IMR-90 (cell line): ENCODE results near the gene CCDC12. TPM values are rescaled to one million over a fixed set of nuclear protein-coding genes. Genes with fewer than 3 reads are reported as not detected.

Source experiments
- ATAC-seq: fragments of 200-7000 bp; cut with Tn5 transposase; 2 replicates; pipeline ENCODE4 v1.9.1; 2020; ENCODE audit warnings: low read depth, mild to moderate bottlenecking, moderate library complexity
- BruUV-seq: library from RNA; stranded (reverse); fragments of 400-500 nt; replicated peaks from 2 replicates; lab custom pipeline; 2021; lab: Mats Ljungman, UMichigan
- CTCF ChIA-PET: fragments of 300-600 bp; formaldehyde crosslinking; extraction: SDS; loops from one replicate; lab custom pipeline; 2021; ENCODE audit warnings: antibody characterized with exemption; lab: Yijun Ruan, JAX
- POLR2A ChIA-PET: fragments of 300-600 bp; sonication (Branson Sonifier 250); formaldehyde crosslinking; loops from one replicate; lab custom pipeline; 2022; ENCODE audit warnings: antibody characterized with exemption; ENCODE audit not compliant: unreplicated experiment; lab: Charles Lee
- DNase-seq: peaks from one replicate; pipeline ENCODE4 v3.0.0; 2013
- H2AFZ ChIP-seq: replicated peaks from 2 replicates; pipeline ENCODE3; 2013; ENCODE audit warnings: low read length, mild to moderate bottlenecking; ENCODE audit not compliant: poor library complexity
- H2AK5ac ChIP-seq: 2 replicates; pipeline ENCODE4 v1.6.1; 2013; ENCODE audit warnings: low read depth, low read length, inconsistent platforms
- H2AK9ac ChIP-seq: replicated peaks from 2 replicates; pipeline ENCODE3; 2013; ENCODE audit warnings: mild to moderate bottlenecking, low read depth, low read length, moderate library complexity; ENCODE audit not compliant: poor library complexity
- H2BK120ac ChIP-seq: 2 replicates; pipeline ENCODE4 v1.6.1; 2013; ENCODE audit warnings: low read depth, low read length, inconsistent platforms
- H2BK15ac ChIP-seq: 3 replicates; pipeline ENCODE4 v1.6.1; 2013; ENCODE audit warnings: low read depth, low read length, inconsistent platforms
- H2BK20ac ChIP-seq: 2 replicates; pipeline ENCODE4 v1.6.1; 2013; ENCODE audit warnings: low read depth, mild to moderate bottlenecking, inconsistent platforms, low read length, moderate library complexity
- H2BK5ac ChIP-seq: 2 replicates; pipeline ENCODE4 v1.6.1; 2013; ENCODE audit warnings: mild to moderate bottlenecking, low read depth, low read length, inconsistent platforms; ENCODE audit not compliant: poor library complexity, severe bottlenecking
- H3K14ac ChIP-seq: replicated peaks from 2 replicates; pipeline ENCODE4 v1.6.1; 2013; ENCODE audit warnings: low read depth, low read length, inconsistent platforms
- H3K18ac ChIP-seq: 2 replicates; pipeline ENCODE4 v1.6.1; 2013; ENCODE audit warnings: low read depth, low read length, control low read depth
- H3K23ac ChIP-seq: 2 replicates; pipeline ENCODE4 v1.6.1; 2013; ENCODE audit warnings: low read depth, low read length, inconsistent platforms
- H3K27ac ChIP-seq: 2 replicates; pipeline ENCODE4 v1.5.1; 2013; ENCODE audit warnings: mild to moderate bottlenecking, control low read depth, low read length; ENCODE audit not compliant: insufficient read depth
- H3K27me3 ChIP-seq: 2 replicates; pipeline ENCODE4 v1.6.1; 2013; ENCODE audit warnings: low read length; ENCODE audit not compliant: control insufficient read depth, insufficient read depth
- H3K36me3 ChIP-seq: 2 replicates; pipeline ENCODE4 v1.6.1; 2013; ENCODE audit warnings: low read length, mixed read lengths; ENCODE audit not compliant: control insufficient read depth, insufficient read depth
- H3K4ac ChIP-seq: 2 replicates; pipeline ENCODE4 v1.6.1; 2013; ENCODE audit warnings: low read depth, low read length, inconsistent platforms
- H3K4me1 ChIP-seq: 2 replicates; pipeline ENCODE4 v1.6.1; 2013; ENCODE audit warnings: low read length, mixed read lengths; ENCODE audit not compliant: control insufficient read depth, insufficient read depth
- H3K4me2 ChIP-seq: 2 replicates; pipeline ENCODE4 v1.6.1; 2013; ENCODE audit warnings: low read depth, mild to moderate bottlenecking, control low read depth, low read length, moderate library complexity
- H3K4me3 ChIP-seq: 2 replicates; pipeline ENCODE4 v1.5.1; 2013; ENCODE audit warnings: low read depth, mild to moderate bottlenecking, control low read depth, low read length, moderate library complexity; ENCODE audit not compliant: insufficient read depth
- H3K56ac ChIP-seq: 2 replicates; pipeline ENCODE4 v1.6.1; 2013; ENCODE audit warnings: low read length, inconsistent platforms; ENCODE audit not compliant: insufficient read depth; ENCODE audit errors: extremely low read depth
- H3K79me1 ChIP-seq, 2 experiments: 2 replicates each; pipeline ENCODE4 v1.6.1; 2013; ENCODE audit warnings: low read length in 2 of 2, inconsistent platforms in 1 of 2, low read depth in 1 of 2
- H3K9ac ChIP-seq: 2 replicates; pipeline ENCODE4 v1.6.1; 2013; ENCODE audit warnings: low read depth, low read length, control low read depth
- H3K9me1 ChIP-seq: 2 replicates; pipeline ENCODE4 v1.6.1; 2013; ENCODE audit warnings: low read length, inconsistent platforms; ENCODE audit not compliant: insufficient read depth
- H3K9me3 ChIP-seq: 2 replicates; pipeline ENCODE4 v1.6.1; 2013; ENCODE audit warnings: low read length; ENCODE audit not compliant: control insufficient read depth, insufficient read depth
- H4K20me1 ChIP-seq: 2 replicates; pipeline ENCODE4 v1.6.1; 2013; ENCODE audit warnings: low read length, inconsistent platforms; ENCODE audit not compliant: insufficient read depth
- H4K5ac ChIP-seq: 2 replicates; pipeline ENCODE4 v1.6.1; 2013; ENCODE audit warnings: mild to moderate bottlenecking, low read depth, low read length, control low read depth
- H4K8ac ChIP-seq, 2 experiments: 2 replicates each; pipeline ENCODE4 v1.6.1; 2013; ENCODE audit warnings: low read depth in 2 of 2, low read length in 2 of 2, control low read depth in 1 of 2, inconsistent platforms in 1 of 2
- H4K91ac ChIP-seq: 2 replicates; pipeline ENCODE4 v1.6.1; 2013; ENCODE audit warnings: low read depth, low read length, inconsistent platforms; ENCODE audit not compliant: insufficient read depth
- BHLHE40 ChIP-seq: fragments of 150-350 bp; IDR thresholded peaks from 2 replicates; pipeline ENCODE4 v1.6.1; 2016; ENCODE audit warnings: mild to moderate bottlenecking, low read depth, low read length
- CEBPB ChIP-seq: IDR thresholded peaks from 2 replicates; pipeline ENCODE4 v1.6.1; 2012; ENCODE audit warnings: low read depth, low read length, improper control_type of control experiment
- CHD1 ChIP-seq: IDR thresholded peaks from 2 replicates; pipeline ENCODE4 v1.6.1; 2012; ENCODE audit warnings: low read depth, low read length, improper control_type of control experiment
- CTCF ChIP-seq: conservative IDR thresholded peaks from 2 replicates; pipeline ENCODE4 v1.5.1; 2012; ENCODE audit warnings: mild to moderate bottlenecking, low read depth, low read length, improper control_type of control experiment
- FOS ChIP-seq: fragments of 150-350 bp; IDR thresholded peaks from 2 replicates; pipeline ENCODE4 v1.6.1; 2016; ENCODE audit warnings: low read depth, low read length
- MAFK ChIP-seq: IDR thresholded peaks from 2 replicates; pipeline ENCODE4 v1.6.1; 2012; ENCODE audit warnings: low read depth, low read length, improper control_type of control experiment
- MAZ ChIP-seq: IDR thresholded peaks from 2 replicates; pipeline ENCODE4 v1.6.1; 2012; ENCODE audit warnings: low read depth, mild to moderate bottlenecking, low read length, improper control_type of control experiment, moderate library complexity, borderline replicate concordance
- POLR2A ChIP-seq: IDR thresholded peaks from 2 replicates; pipeline ENCODE4 v1.6.1; 2012; ENCODE audit warnings: mild to moderate bottlenecking, low read depth, low read length
- RAD21 ChIP-seq: IDR thresholded peaks from 2 replicates; pipeline ENCODE4 v1.6.1; 2012; ENCODE audit warnings: low read length, improper control_type of control experiment
- RCOR1 ChIP-seq: IDR thresholded peaks from 2 replicates; pipeline ENCODE4 v1.6.1; 2012; ENCODE audit warnings: mild to moderate bottlenecking, low read length, improper control_type of control experiment; ENCODE audit not compliant: insufficient replicate concordance
- RFX5 ChIP-seq: IDR thresholded peaks from 2 replicates; pipeline ENCODE4 v1.8.0; 2012; ENCODE audit warnings: low read depth, mild to moderate bottlenecking, low read length, moderate library complexity
- WGBS, 2 experiments: methylation state at CpG; one replicate each; pipeline versions ENCODE4 v1.1.5 to v1.1.7; 2013; ENCODE audit warnings: missing lambda C conversion rate in 2 of 2; ENCODE audit not compliant: insufficient read length in 1 of 2; ENCODE audit errors: extremely low coverage in 2 of 2; 5-methylcytosine and 5-hydroxymethylcytosine counted together
- dilution Hi-C: fragments of 300-500 bp; cut with HindIII; formaldehyde crosslinking; loops from one replicate; pipeline ENCODE4 v1.14.3; 2018; ENCODE audit warnings: low sequenced_read_pairs; ENCODE audit not compliant: unreplicated experiment
- in situ Hi-C: fragments of 300-500 bp; cut with MboI; formaldehyde crosslinking; loops from 3 replicates; pipeline ENCODE4 v1.14.3; 2019; ENCODE audit warnings: low sequenced_read_pairs, inconsistent platforms, mixed read lengths
- intact Hi-C: fragments of 100-400 bp; cut with micrococcal nuclease; formaldehyde crosslinking; loops from 2 replicates; pipeline ENCODE4 v1.10.0; 2022
- polyA plus RNA-seq, 3 experiments: library from polyadenylated mRNA; depleted of rRNA; stranded (reverse); fragments of >200 nt; gene quantifications; 2 replicates each; pipeline ENCODE4 v1.2.3, GENCODE V29; 2012; ENCODE audit warnings: low replicate concordance in 1 of 3
- total RNA-seq: library from RNA; depleted of rRNA; stranded (reverse); fragments of >200 nt; gene quantifications from 2 replicates; pipeline ENCODE4 v1.2.3, GENCODE V29; 2012
- TF ChIP-seq, protein P1 (sequence below): fragments of 150-350 bp; IDR thresholded peaks from 2 replicates; pipeline ENCODE4 v1.6.1; 2016; ENCODE audit warnings: low read depth, mild to moderate bottlenecking, low read length, moderate library complexity, borderline replicate concordance

The CCDC12 gene
- total and polyA plus RNA-seq, 2 of the 4 experiments (the other 2 are of a cell fraction) = 15.2 to 35.1 TPM

DNA sequence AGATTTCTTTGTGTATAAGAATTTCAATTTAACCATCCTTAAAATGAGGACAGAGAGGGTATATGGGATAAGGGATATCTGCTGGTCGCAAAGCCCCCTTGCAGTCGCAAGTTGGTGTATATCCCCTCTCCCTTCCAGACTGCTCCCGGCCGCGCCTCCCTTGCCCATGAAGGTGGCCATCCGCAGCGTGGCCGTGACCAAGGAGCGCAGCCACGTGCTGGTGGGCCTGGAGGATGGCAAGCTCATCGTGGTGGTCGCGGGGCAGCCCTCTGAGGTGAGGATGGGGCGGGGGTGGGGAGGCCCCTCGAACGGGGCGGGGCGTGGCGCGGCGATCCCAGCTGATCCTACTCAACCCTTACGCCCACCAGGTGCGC, 32.3 kb upstream of the CCDC12 start (continued):
- TF ChIP-seq CTCF (no peak), RCOR1 (no peak), CEBPB (no peak), POLR2A (no peak), FOS (no peak)

DNA sequence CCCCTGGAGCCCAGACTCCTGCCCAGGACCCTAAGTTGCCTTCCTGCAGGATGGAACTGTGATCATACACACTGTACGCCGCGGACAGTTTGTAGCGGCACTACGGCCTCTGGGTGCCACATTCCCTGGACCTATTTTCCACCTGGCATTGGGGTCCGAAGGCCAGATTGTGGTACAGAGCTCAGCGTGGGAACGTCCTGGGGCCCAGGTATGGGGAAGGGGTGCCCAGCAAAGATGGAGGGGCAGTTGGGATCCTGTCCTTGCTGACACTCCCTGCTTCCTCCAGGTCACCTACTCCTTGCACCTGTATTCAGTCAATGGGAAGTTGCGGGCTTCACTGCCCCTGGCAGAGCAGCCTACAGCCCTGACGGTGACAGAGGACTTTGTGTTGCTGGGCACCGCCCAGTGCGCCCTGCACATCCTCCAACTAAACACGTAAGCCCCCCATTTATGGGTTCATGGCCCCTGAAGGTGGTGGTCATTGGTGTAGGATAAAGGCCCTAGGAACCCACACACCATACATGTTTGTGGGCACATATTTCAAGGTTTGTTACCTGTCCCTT, 31.8 kb upstream of the CCDC12 start:
- DNase-seq (no peak), ATAC-seq (no peak)
- peaks cover 8% of the 10 kb centered on the region for H3K4me1 ChIP-seq
- no peak overlapping the region for H3K4ac ChIP-seq
- H2BK15ac ChIP-seq = no peak overlapping the region
- H2BK120ac ChIP-seq = no peak overlapping the region
- BruUV-seq = no TSS peak
- no peak overlapping the region for H4K5ac ChIP-seq
- dilution Hi-C loops (no loop called here), in situ Hi-C loops (no loop called here), intact Hi-C loops (no loop called here)
- CTCF ChIA-PET = no interaction called here
- no peak overlapping the region for H2BK5ac ChIP-seq
- H3K4me3 ChIP-seq = no peak overlapping the region
- H3K23ac ChIP-seq = no peak overlapping the region
- peak overlapping the region; percentile 82; the same call in 1 of the 2 replicates for H2AK5ac ChIP-seq
- peaks cover 0 to 8% of the 10 kb centered on the region in 2 experiments; a peak in 1 of 4 replicates for H3K79me1 ChIP-seq
- whole genome bisulfite sequencing, 2 experiments = no CpG with 5 or more reads among the region's 13 CpGs
- no peaks in the 10 kb centered on the region for H3K27me3 ChIP-seq
- H4K20me1 ChIP-seq = no peaks in the 10 kb centered on the region; the same call in 1 of the 2 replicates
- H3K36me3 ChIP-seq = peaks cover 8% of the 10 kb centered on the region; the same call in 1 of the 2 replicates
- no peak overlapping the region for H3K27ac ChIP-seq
- no peak overlapping the region for H2BK20ac ChIP-seq
- no peak overlapping the region for H3K56ac ChIP-seq
- H3K9me3 ChIP-seq = no peaks in the 10 kb centered on the region
- H3K14ac ChIP-seq = no peak overlapping the region
- POLR2A ChIA-PET = interaction anchor here (0.6 kb wide), 1 partner anchor 525 kb away, joined by 4 read pairs; no protein-coding TSS in a partner anchor
- peaks cover 18% of the 10 kb centered on the region for H3K9me1 ChIP-seq
- H4K8ac ChIP-seq = peak overlapping the region; percentile 85 to 93; a peak in 3 of 4 replicates
- no peak overlapping the region for H3K9ac ChIP-seq
- peak overlapping the region; percentile 74 for H2AK9ac ChIP-seq
- H2AFZ ChIP-seq = peak overlapping the region; percentile 98
- no peak overlapping the region for H3K18ac ChIP-seq
- no peak overlapping the region for H3K4me2 ChIP-seq
- H4K91ac ChIP-seq = no peak overlapping the region
- no peak for TF ChIP-seq RAD21
- TF ChIP-seq MAZ = no peak
- no peak for TF ChIP-seq FOS
- no peak for TF ChIP-seq CHD1
- no peak for TF ChIP-seq POLR2A
- TF ChIP-seq CEBPB = no peak
- no peak for TF ChIP-seq RFX5
- TF ChIP-seq, protein P1, sequence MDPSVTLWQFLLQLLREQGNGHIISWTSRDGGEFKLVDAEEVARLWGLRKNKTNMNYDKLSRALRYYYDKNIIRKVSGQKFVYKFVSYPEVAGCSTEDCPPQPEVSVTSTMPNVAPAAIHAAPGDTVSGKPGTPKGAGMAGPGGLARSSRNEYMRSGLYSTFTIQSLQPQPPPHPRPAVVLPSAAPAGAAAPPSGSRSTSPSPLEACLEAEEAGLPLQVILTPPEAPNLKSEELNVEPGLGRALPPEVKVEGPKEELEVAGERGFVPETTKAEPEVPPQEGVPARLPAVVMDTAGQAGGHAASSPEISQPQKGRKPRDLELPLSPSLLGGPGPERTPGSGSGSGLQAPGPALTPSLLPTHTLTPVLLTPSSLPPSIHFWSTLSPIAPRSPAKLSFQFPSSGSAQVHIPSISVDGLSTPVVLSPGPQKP = no peak
- no peak for TF ChIP-seq BHLHE40
- no peak for TF ChIP-seq RCOR1
- TF ChIP-seq MAFK = no peak
